EH (cell line): ENCODE data around the gene PXT1.

ENCODE experiments used
- DNase-seq: peaks from one replicate; pipeline ENCODE4 v3.0.0-alpha.2; 2015; ENCODE audit warnings: low read depth

The PXT1 gene

DNA sequence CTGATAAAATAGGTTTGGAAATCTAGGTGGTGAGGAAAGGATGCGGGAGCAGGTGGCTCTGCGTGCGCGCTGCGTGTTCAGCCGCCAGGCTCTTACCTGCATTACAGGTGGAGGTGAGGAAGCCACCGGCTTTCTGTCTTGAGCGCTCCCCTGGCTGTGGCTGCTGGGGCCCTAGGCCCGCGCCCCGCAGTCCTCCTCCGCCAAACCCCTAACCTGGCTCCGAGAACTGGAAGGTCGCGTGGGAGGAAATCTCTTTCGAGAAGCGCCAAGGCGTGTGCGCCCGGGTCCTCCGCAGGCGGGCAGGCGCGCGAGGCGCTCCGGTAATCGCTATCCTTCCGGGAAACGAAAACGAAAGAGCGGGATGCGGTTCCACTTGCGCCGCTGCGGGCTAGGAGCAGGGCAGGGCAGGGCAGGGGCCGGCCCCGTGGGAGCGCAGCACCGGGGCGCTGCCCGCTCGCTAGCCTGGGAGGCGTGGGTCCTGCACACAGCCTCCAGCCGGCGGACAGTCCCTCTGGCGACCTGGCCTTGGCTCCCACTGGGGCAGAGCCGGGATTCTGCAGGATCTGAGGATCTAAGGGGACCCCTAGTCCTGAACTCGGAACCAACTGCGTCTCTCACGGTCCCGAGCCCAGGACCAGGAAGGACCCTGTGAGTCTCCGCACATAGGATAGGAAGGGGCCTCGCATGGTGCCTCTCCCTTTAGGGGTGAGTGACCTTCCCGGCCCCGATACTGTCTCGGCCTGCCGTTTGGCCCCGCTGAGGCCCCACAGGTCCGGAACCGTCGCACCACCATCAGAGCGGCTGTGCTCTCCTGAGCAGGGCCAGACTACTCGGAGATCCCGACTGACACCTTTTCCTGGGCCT is 55.0 kb downstream of the PXT1 start, which contains the start of gene ETV7:
Gene ETV7, minus strand, starts transcription at position 230 of the 864 bp plus-strand sequence. Its CDS starts 128 bp downstream, at position 102.
- peak; percentile 42 for DNase-seq

DNA sequence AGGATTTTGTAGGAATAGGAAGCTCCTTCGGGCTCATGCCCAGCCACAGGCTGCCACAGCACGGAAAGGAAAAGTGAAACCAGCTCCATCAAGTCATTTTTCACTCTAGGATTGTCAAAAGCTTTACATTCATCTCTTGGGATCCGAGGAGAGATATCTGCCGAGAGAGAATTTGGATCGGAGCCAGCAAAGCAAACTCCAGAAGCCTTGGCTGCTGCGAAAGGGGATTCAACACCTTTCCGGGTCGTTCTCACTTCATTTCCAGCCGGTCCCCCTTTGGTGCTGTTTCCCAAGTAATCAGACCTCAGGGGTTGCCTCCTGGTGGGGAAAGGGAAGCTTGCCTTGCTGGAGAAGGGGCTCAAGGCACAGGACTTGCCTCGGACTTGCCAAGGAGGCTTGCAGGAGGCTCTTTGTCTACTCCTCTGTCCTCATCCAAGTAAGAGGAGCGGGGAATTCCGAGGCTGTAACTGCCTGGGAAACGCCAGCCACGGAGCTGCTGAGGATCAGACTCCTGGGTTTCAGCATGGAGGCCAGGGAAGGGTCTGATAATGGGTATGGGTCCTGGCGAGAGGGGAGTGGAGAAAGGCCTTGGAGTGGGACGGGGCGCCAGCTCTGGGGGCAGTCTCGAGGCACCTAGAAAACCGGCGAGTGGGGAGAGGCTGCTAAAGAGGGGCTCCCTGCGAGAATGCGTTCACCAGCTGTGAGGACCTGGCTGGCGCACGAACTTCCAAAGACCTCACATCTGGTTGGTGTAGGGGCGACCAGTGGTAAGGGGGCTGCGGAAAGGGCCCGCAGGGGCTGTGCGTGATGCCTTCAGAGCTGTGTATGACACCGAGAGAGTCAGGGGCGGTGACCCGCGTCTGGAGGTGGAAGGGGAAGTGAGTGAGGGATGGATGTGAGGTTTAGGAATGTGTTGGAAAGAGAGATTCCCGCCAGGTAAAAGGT is 55.9 kb downstream of the PXT1 start:
- peak; percentile 68 for DNase-seq

DNA sequence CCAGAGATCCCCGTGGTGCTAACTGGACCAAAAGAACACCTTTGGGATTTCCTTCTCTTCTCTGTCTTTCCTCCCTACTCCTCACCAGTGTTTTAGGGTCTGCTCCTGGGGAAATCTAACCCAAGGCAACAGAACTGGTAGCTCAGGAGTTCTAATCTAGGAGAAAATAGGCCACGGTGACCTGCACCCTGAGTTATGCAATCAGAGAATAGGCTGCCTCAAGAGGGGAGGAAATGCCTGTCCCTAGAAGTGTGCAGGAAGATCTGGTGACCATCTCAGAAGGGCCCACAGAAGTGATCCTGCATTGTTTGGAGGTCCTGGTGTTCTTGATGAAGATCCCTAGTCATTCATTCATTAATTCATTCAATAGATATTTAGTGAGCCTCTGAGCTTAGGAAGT is 58.6 kb downstream of the PXT1 start:
- DNase-seq: no peak

DNA sequence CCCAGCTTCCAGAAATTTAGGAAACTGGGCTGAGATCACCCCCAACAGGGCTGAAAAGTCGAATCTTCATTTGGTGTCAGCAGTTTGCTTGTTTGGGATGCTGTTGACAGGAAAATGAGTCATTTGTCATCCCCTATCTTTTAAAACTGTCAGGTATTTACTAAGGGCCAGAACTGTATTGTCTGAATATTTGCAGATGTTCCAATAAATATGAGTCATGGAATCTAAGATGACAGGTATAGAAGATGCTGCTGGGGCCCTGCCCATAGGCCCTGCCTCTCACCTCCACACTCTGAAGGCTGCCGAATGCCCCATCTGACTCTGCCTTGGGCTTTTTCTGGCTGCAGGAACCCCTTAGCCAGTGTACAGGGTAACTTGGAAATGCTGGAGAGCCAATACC is 59.0 kb downstream of the PXT1 start:
- DNase-seq: no peak

DNA sequence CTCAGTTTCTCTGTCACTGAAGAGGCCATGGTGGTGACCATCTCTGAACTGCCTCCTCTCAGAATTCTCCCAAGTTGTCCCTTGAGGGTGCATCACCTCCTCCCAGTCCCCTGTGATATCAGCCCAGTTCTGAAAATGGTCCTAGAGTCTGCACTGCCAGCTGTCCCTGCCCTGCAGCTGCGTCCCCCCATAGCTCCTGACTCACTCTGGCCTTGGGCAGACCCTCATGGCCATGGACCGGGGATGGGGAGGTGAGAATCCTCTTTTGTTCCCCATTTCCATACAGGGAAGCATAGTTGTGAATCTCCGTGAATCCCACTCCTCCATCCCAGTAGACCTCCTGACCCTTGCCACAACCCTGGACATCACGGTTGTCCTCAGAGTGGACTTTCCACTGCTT is 59.7 kb downstream of the PXT1 start:
- DNase-seq: no peak

DNA sequence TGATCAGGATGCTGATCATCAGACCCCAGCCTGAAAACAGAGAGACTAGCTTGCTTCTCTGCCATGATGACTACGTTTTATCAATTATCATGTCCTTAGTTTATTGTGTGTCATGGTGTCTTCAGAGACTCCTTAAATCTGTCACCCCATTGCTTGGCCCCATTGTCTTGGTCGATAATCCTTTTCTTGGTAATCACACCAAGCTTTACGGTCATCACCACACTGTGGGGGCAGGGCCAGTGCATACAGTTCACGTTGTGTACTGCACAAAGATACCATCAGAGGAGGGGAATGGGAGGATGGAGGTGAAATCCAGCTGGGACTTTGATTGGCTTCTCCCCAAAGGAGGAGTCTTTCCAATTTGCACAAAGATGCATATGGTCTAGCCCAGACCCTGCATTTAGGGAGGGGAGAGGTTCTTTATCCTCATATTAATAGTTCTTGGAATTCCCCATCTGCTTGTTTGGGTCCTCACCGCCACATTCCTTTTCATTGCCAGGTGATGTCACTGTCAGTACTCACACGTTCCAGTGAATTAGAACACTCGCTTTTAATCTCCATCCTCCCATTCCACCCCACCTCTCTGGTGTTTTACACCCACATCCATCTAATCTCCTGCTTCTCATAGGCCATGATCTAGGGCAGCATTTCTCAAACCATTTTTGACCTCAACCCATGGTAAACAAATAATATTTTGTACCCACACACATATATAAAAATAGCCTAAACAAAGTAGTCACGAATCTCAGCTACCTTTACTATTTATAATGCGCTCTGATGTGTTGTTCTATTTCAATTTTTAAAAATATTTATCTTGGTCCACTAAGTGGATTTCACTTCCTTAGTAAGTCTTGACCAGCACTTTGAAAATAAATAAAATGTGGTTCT is 60.9 kb downstream of the PXT1 start:
- DNase-seq: no peak

DNA sequence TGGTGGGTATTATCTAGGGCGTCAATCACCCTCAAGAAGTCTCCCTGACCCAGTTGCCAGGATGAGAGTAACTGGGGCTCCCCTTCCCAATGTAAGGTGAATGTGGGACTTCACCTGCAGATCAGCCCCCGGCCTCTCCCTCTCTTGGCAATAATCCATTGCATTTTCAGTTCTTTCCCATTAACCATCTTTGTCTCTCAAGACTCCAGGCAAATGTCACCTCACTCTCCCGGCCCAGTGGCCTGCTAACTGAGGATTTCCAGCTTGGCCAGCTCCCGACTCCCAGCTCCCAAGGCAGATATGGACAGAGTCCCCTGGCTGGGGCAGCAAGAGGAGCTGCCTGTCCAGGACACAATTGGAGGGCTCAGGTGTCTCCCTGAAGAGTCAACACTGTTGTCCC is 62.5 kb downstream of the PXT1 start:
- DNase-seq: no peak

DNA sequence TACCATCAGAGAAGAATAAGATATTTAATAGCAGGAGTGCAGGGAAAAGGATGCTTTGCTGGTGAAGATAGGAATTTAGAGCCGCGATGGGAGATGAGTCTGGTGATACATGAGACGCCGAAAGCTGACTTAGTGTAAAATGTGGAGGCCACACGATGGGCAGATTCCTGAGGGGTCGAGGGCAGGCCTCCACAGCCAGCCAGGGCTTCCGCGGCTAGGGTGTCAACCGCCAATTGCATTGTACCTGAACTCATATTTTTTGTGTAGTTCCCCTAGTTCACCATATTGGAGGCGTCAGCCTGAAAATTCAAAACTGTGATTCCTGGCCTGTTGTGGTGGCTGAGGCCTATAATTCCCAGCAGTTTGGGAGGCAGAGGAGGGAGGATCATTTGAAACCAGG is 63.7 kb downstream of the PXT1 start:
- no peak for DNase-seq

DNA sequence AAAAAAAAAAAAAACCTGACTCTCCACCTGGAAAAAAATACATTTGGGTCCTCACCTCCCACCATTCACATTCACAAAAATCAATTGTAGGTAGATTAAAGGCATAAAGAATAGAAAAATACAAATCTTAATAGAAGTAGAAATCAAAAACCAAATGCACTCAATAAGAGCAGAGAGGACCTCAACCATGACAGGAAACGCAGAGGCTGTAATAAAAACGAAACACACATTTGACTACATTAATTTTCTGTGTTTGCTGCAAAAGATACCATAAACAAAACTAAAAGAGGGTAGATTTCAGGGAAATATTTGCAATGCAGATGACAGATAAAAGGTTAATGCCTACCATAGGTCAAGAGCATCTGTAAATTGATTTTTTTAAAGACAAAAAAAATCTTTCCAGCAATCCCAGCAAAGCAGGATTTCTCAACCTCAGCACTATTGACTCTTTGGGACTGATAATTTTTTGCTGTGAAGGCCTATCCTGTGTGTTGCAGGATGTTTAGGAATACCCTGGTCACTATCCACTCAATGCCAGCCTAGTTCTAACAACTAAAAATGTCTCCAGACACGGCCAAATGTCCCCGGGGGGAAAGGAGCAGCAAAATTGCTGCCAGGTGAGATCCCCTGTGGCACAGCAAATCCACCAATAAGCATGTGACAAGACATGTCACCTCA is 64.3 kb downstream of the PXT1 start:
- no peak for DNase-seq

DNA sequence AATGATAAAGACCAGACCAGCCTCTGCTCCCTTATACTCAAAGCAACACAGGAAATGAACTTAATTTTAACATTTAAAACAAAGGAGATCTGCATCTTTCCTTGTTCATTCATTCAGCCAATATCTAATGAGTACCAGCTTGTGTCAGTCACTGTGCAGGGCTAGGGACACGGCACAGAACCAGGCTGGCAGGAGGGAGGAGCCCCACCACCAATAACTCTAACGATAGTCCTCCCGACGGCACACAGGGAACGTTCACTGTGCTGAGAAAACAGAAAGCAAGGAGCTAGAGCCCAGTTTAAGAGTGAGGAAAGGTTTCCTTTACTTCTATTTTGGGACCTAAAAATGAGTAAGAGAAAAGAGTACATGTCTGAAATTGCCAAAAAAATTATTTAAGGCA is 65.1 kb downstream of the PXT1 start:
- no peak for DNase-seq

DNA sequence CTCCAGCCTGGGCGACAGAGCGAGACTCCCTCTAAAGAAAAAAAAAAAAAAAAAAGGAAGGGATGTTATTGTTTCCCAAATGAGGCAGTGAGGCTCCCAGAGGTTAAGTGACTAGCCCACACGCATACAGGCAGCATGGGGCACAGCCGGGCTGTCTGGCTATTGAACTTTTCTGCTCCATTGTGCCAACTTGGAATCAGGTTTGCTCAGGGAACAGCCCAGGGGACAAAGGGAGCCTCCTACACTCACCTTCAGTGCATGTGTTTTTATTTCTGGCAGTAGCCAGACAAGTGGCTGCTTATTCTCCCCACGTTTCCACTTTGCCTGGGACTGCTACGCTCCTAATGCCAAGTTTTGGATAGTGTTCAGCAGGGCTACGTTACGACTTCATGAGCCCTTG is 65.9 kb downstream of the PXT1 start:
- no peak for DNase-seq

DNA sequence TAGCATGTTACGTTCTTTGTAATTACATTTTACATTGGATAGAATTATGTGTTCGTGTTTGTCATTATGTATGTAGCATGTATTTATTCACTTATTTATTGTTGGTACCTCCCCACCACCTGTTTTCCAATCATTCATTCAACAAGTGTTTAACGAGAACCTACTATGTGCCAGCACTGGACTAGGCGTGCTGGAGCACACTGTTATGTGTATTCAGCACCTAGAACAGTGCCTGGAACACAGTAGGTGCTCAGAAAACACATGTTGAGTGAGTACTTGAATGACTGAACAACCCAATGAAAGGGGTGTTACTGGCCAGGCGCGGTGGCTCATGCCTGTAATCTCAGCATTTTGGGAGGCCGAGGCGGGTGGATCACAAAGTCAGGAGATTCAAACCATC is 66.5 kb downstream of the PXT1 start:
- DNase-seq: no peak

DNA sequence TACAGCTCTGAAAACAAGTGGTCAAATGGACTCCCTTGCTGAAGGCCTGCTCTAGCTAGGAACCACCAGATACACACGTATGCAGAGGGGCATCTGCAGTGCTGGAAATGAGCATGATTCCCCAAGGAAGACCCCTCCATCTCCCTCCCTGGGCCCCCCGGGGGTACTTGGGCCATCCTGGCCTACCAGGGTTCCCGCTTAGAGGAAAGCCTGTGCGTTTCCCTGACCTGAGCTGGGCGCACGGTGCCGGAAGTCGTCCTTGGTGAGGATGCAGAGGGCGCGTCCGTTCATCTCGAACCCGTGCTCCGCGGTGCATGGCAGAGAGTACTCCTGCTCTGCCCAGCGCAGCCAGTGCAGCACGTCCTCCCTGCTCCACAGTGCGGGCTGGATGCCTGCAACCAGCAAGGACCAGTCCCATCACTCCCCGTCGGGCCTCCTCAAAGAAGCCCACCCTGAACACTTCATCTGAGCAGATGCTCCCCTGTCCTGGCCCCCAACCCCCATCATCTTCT is 67.0 kb downstream of the PXT1 start:
- no peak for DNase-seq

DNA sequence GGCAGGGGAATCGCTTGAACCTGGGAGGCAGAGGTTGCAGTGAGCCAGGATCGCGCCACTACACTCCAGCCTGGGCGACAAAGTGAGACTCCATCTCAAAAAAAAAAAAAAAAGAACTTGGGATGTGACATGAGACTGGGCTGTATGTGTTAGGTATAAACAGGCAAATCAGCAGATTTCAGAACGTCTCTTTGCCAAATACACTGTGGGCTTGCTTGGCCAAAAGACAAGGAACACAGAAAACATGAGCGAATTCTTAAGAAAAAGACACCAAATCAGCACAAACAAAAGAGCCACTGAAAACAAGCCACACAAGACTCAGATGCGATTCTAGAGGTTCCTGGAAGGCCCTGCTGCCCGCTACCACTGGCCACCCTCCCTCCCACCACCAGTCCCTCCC is 67.7 kb downstream of the PXT1 start:
- DNase-seq: no peak

DNA sequence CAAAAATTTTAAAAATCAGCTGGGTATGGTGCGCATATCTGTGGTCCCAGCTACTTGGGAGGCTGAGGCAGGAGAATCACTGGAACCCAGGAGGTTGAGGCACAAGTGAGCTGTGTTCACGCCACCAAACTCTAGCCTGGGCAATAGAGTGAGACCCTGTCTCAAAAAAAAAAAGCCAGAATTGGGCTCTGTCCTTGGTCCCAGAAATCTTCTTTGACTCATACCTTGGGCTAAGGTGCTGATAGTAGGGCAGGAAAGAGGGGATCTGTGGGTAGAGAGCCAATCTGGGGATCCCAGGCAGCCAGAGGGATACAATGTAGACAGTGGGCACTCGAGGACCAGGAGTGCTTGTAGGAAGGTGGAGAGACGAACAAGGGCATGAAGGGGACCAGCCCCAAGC is 68.5 kb downstream of the PXT1 start:
- no peak for DNase-seq

DNA sequence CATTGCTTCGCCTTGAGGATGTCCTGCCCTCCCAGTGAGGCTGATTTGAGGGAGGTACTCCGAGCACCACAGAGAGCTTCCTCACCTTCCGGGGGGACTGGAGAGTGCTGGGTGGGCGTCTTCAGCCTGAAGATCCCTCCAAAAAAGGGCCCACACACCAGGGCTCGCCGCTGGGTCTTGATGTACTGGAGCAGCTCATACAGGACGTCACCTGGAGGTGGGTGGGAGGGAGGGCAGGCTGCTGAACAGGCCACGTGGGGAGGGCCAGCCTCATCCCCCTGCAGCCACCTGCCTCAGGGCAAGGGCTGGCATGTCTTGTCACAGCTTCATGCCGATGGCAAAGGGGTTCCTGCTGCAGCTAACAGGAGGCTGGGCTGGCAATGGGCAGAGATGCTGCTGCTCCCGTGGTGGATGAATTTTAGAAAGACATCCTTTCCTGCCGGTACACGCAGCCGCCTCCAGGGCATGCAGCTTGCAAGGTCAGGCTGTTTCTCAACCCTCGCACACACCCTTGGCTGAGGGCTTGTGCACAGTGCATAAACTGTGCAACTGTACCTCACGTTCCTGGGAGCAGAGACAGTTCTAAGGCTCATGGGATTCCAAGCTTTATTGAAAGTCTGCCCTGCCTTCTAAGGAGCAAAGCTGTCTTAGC is 69.2 kb downstream of the PXT1 start:
- DNase-seq: peak; percentile 60

DNA sequence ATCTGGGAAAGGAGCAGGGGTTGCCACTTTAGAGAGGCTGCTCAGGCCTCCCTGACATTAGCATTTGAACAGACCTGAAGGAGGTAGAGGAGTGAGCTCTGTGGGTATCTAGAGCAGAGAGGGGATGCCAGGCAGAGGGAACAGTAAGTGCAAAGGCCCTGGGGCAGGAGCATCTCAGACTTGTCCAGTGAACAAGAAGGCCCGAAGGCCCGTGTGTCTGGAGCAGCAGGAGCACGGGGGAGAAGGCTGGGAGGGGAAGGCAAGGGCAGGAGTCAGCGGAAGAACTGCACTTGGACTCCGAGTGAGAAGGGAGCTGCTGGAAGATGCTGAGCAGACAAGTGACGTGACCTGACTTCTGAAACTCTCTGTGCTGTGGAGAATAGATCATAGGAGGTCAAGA is 70.6 kb downstream of the PXT1 start:
- no peak for DNase-seq

DNA sequence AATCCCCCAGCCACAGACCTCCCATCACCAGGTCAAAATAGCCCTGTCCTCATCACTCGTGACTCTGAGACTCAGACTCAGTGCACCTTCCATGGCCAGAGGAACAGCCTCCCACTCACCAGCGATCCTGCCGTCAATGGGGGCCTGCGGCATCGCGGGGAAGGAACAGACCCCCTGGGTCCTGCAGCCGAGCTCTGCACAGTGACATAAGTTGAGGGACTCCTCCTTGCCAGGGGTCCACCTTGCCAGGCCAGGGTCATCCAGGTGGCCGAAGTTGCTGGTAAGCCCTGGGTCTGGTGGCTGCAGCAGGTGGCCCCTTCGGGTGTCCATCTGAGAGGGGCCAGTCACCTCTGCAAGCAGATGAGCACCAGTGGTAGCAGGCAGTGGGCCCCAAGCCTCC is 71.4 kb downstream of the PXT1 start:
- no peak for DNase-seq

DNA sequence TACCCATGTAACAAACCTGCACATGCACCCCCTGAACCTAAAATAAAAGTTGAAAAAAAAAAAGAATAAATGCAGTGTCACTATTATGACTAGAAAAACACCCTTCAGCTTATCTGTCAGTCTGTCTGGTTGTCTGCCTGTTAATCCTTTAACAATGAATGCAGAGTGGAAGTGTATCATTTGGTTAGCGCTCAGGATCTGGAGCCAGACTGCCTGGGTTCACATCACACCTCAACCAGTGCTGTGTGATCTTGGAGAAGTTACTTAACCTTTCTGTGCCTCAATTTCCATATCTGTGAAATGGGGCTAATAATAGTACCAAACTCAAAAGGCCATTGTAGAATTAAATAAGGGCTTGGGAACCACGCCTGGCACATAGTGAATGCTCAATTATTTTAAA is 72.0 kb downstream of the PXT1 start:
- DNase-seq: no peak
